HG03457 (cell line): ENCODE results near the gene GPR68.
"Not testable (repeated sequence)": the region's sequence is repeated elsewhere in the genome, so short reads cannot be mapped to it uniquely, and the experiment has no call there.

Experiments used
- ATAC-seq: cut with Tn5 transposase; IDR thresholded peaks from one replicate; pipeline ENCODE4 v1.9.1; 2021; ENCODE audit warnings: moderate number of reproducible peaks; ENCODE audit not compliant: unreplicated experiment

GPR68 gene

GRCh38 chr14:91254461-91254860 is 10.0 kb upstream of the GPR68 start:
- no peak for ATAC-seq

- ATAC-seq = no peak
Measured at GRCh38 chr14:91253795-91254323, 9.4 kb upstream of the GPR68 start.

GRCh38 chr14:91252871-91253794 is 8.6 kb upstream of the GPR68 start:
- ATAC-seq = no peak

GRCh38 chr14:91250912-91251311 is 6.4 kb upstream of the GPR68 start:
- ATAC-seq = no peak

GRCh38 chr14:91249841-91250616 is 5.5 kb upstream of the GPR68 start:
- peak; percentile 83 for ATAC-seq

GRCh38 chr14:91246051-91246852 is 1.7 kb upstream of the GPR68 start:
- ATAC-seq = no peak

GRCh38 chr14:91245616-91246015 is 1.1 kb upstream of the GPR68 start:
- ATAC-seq = not testable (repeated sequence)

- ATAC-seq = no peak
Measured at GRCh38 chr14:91245029-91245428, 525 bp upstream of the GPR68 start.

GRCh38 chr14:91243074-91243471 is 1.4 kb downstream of the GPR68 start:
- no peak for ATAC-seq

GRCh38 chr14:91242635-91243034 is 1.9 kb downstream of the GPR68 start:
- ATAC-seq = no peak

- peak; percentile 50 for ATAC-seq
Measured at GRCh38 chr14:91241863-91242262, 2.6 kb downstream of the GPR68 start.

- no peak for ATAC-seq
Measured at GRCh38 chr14:91238661-91239060, 5.8 kb downstream of the GPR68 start.

GRCh38 chr14:91238085-91238484 is 6.4 kb downstream of the GPR68 start:
- no peak for ATAC-seq

- no peak for ATAC-seq
Measured at GRCh38 chr14:91237219-91237618, 7.3 kb downstream of the GPR68 start.

GRCh38 chr14:91235841-91236240 is 8.7 kb downstream of the GPR68 start:
- ATAC-seq = no peak

- ATAC-seq = no peak
Measured at GRCh38 chr14:91234791-91235114, 9.8 kb downstream of the GPR68 start.

GRCh38 chr14:91233936-91234790 is 10.3 kb downstream of the GPR68 start:
- no peak for ATAC-seq

- no peak for ATAC-seq
Measured at GRCh38 chr14:91232603-91233002, 11.9 kb downstream of the GPR68 start.

GRCh38 chr14:91232052-91232451 is 12.5 kb downstream of the GPR68 start:
- no peak for ATAC-seq

GRCh38 chr14:91231446-91231845 is 13.1 kb downstream of the GPR68 start:
- no peak for ATAC-seq
